ENCODE results near the gene FREY1.

GRCh38 chr11:45930951-45931570 is 24.0 kb upstream of the FREY1 start:
- TF ChIP-seq CTCF (IDR thresholded peaks at IDR 0.05 in 2 of 3, conservative IDR thresholded peaks at IDR 0.05 in 1 of 3; ENCODE audit: insufficient read depth in 2 of 3, low read depth in 1 of 3, low read length in 3 of 3) (no peak), NRF1 (conservative IDR thresholded peaks at IDR 0.05 in 1 of 2, IDR thresholded peaks at IDR 0.05 in 1 of 2) (no peak), XRCC5 (IDR thresholded peaks at IDR 0.05; ENCODE audit: low read depth, low read length) (no peak), ZNF133 (CRISPR knock-in tag; IDR thresholded peaks at IDR 0.05) (no peak), POLR2A (conservative IDR thresholded peaks at IDR 0.05) (no peak), EP300 (IDR thresholded peaks at IDR 0.05; ENCODE audit: low read length) (no peak), PML (IDR thresholded peaks at IDR 0.05; ENCODE audit: low read length) (no peak), ZZZ3 (IDR thresholded peaks at IDR 0.05) (no peak), MAFK (IDR thresholded peaks at IDR 0.05; ENCODE audit: low read length) (no peak), TCF7L2 (IDR thresholded peaks at IDR 0.05; ENCODE audit: low read depth, low read length) (no peak), NR2C2 (CRISPR knock-in tag; IDR thresholded peaks at IDR 0.05) (no peak), NR2C2 (tag; IDR thresholded peaks at IDR 0.05) (no peak), ZNF76 (CRISPR knock-in tag; IDR thresholded peaks at IDR 0.05; ENCODE audit: borderline replicate concordance) (no peak), MAZ (CRISPR knock-in tag; conservative IDR thresholded peaks at IDR 0.05 in 1 of 2, IDR thresholded peaks at IDR 0.05 in 1 of 2) (no peak)

Measured in K562 (cell line).